Stomach (tissue), 4 donors: ENCODE data around the gene PTPRD.

Source experiments
- CTCF ChIP-seq, 7 experiments: fragments of 450-650 bp in 4 of 7; fragments of 200-600 bp in 3 of 7; sonication (generic) in 3 of 7; IDR thresholded peaks; one replicate each; pipeline ENCODE4 v1.5.1; 2016 to 2019; ENCODE audit warnings: antibody characterized with exemption in 7 of 7, control low read depth in 2 of 7, mild to moderate bottlenecking in 1 of 7
- EP300 ChIP-seq: sonication (generic); formaldehyde crosslinking; IDR thresholded peaks from one replicate; pipeline ENCODE4 v1.6.1; 2017; ENCODE audit warnings: antibody characterized with exemption
- POLR2A ChIP-seq, 4 donors: fragments of 450-650 bp; IDR thresholded peaks; one replicate each; pipeline ENCODE4 v1.6.1; 2016; ENCODE audit warnings: antibody characterized with exemption in 4 of 4, control low read depth in 2 of 4, mild to moderate bottlenecking in 1 of 4, moderate library complexity in 1 of 4
- POLR2AphosphoS5 ChIP-seq, 3 donors: sonication (generic); formaldehyde crosslinking; IDR thresholded peaks; one replicate each; pipeline ENCODE4 v1.6.1; 2016; ENCODE audit warnings: antibody characterized with exemption in 3 of 3

- TF ChIP-seq CTCF (IDR thresholded peaks at IDR 0.05) (no peak), POLR2A (IDR thresholded peaks at IDR 0.05) (no peak), POLR2AphosphoS5 (IDR thresholded peaks at IDR 0.05) (no peak), EP300 (no peak)
Observed at GRCh38 chr9:8521112-8521511, 2091.7 kb downstream of the PTPRD start.
